Measurements from ENCODE around the gene IGFL1. TPM values are rescaled to one million over a fixed set of nuclear protein-coding genes. Genes with fewer than 3 reads are reported as not detected.
"Not testable (repeated sequence)": the region's sequence is repeated elsewhere in the genome, so short reads cannot be mapped to it uniquely, and the experiment has no call there.

IGFL1 gene
- not detected in 2 replicates for total RNA-seq (2014; rRNA removed; shearing (Covaris generic))

DNA sequence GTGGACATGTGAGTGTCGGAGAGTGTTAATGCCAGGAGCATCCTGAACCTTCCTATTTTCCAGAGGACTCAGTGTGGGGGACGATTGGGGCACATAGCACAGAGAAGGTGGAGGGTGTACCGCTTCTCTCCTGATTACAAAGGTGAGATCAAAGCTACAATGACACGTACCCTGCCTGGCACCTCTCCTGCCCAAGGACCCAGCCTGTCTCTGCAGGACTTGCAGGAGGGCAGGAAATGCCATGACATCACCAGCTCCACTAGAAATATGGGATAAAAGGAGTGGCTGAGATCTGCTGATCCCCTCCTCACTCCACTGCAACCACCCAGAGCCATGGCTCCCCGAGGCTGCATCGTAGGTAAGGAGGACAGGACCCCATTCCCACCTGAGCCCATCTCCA, at the start of gene IGFL1:
Gene IGFL1 (plus strand): TSS at position 301 of the 400 bp plus-strand sequence. CDS start 33 bp downstream, at position 334.
- DNase-seq (ENCODE audit: low spot score) = no peak

GRCh38 chr19:46180701-46181387, 48.7 kb upstream of the IGFL1 start:
- DNase-seq (ENCODE audit: low spot score) = no peak

GRCh38 chr19:46181388-46181779, 48.2 kb upstream of the IGFL1 start:
- DNase-seq (ENCODE audit: low spot score) = peak; percentile 61

DNA sequence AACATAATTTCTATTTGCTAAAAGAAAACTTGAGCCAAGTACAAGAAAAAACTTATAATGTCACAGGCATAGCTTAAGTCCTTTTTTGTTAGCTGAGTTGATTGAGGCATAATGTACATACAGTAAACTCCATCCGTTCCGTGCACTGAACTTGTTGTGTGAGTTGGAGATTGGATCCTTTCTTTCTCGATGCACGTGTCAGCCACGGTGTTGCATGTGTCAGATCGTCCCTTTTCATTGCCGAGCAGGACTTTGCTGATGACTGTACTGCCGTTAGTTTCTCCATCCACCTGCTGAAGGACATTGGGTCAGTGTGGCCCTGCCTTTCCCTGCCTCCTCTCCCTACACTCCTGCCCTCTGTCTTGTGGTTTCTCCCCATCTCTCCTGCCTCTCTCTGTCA, 47.1 kb upstream of the IGFL1 start:
- no peak for DNase-seq (ENCODE audit: low spot score)

DNA sequence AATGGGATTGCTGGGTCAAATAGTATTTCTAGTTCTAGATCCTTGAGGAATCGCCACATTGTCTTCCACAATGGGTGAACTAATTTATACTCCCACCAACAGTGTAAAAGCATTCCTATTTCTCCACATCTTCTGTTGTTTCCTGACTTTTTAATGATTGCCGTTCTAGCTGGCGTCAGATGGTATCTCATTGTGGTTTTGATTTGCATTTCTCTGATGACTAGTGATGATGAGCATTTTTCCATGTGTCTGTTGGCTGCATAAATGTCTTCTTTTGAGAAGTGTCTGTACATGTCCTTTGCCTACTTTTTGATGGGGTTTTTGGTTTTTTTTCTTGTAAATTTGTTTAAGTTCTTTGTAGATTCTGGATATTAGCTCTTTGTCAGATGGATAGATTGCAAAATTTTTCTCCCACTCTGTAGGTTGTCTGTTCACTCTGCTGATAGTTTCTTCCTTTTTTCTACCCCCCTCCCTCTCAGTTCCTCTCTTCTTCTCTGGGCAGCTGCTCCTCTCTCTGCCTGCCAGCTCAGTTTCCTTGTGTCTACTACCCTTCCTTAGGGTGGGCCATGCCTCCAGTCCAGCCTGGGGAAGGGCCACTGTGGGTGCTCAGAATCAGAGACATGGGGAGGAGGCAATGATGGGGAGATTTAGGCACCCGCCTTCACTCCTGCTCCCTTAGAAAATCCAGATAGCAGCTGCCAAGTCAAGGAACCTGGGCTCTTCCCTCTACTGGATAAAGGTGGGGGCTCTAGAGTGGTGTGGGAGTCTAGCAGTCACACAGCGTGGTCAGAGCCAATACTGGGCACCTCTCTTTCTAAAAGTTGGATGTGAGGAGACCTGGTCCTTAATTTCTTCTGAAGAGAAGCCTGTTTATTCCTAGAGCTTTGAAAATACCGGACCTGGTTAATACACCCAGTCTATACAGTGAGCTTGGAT, 44.5 kb upstream of the IGFL1 start:
- not testable (repeated sequence) for DNase-seq (ENCODE audit: low spot score)

GRCh38 chr19:46186101-46186716, 43.3 kb upstream of the IGFL1 start:
- DNase-seq (ENCODE audit: low spot score) = no peak

- DNase-seq (ENCODE audit: low spot score) = no peak
Measured at GRCh38 chr19:46186717-46187101, 42.8 kb upstream of the IGFL1 start.

- DNase-seq (ENCODE audit: low spot score) = no peak
Measured at GRCh38 chr19:46189971-46190888, 39.3 kb upstream of the IGFL1 start.

DNA sequence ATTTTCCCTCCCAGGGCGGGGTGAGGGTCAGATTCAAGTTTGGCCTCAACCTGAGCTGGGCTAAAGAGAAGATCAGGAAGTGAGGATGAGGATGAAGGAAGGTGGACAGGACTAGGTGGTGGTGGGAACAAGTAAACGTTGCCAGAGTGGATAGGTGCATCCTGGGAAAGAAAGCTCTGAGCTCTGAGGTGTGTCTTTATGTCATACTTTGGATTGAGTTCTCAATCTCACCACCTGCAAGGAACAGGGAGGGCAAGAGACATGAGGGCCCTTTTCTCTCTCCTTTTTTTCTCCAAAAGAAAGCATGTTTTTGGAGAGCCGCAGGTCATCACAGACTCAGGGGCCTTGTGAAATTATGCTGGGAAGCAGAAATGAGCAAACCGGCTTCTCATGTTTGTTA, 38.2 kb upstream of the IGFL1 start:
- no peak for DNase-seq (ENCODE audit: low spot score)

- DNase-seq (ENCODE audit: low spot score) = no peak
Measured at GRCh38 chr19:46191972-46192371, 37.6 kb upstream of the IGFL1 start.

DNA sequence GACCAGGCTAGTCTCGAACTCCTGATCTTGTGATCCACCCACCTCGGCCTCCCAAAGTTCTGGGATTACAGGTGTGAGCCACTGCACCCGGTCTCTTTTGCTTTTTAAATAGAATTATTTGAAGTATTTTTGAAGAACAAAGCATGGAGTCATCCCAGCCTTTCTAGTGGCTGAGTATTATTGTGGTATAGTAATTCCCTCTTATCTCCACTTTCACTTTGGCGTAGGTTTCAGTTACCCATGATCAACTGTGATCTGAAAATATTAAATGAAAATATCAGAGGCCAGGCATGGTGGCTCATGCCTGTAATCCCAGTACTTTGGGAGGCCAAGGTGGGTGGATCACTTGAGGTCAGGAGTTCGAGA, 36.9 kb upstream of the IGFL1 start:
- DNase-seq (ENCODE audit: low spot score) = not testable (repeated sequence)

- DNase-seq (ENCODE audit: low spot score) = peak; percentile 79
Measured at GRCh38 chr19:46192992-46193650, 36.4 kb upstream of the IGFL1 start.

DNA sequence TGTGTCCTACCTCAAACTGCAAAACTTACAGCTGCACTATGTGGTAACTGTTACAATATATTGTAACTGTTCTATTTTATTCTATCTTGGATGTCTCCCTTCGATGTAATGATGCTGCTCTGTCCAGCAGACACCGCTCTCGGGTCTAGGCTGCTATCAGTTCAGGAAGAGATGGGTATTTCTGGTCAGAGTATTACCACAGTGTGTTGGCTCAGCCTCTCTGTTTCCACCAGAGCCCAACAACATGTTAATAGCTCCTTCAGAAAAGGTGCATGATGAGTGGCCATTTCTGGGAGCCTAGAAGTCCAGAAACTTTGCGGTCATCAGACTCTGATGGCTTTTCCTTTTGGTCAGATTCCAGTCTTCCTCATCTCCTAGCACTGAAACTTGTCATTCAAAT, 35.9 kb upstream of the IGFL1 start:
- DNase-seq (ENCODE audit: low spot score) = no peak

- DNase-seq (ENCODE audit: low spot score) = no peak
Measured at GRCh38 chr19:46195104-46195503, 34.4 kb upstream of the IGFL1 start.

GRCh38 chr19:46195919-46196318, 33.6 kb upstream of the IGFL1 start:
- not testable (repeated sequence) for DNase-seq (ENCODE audit: low spot score)

DNA sequence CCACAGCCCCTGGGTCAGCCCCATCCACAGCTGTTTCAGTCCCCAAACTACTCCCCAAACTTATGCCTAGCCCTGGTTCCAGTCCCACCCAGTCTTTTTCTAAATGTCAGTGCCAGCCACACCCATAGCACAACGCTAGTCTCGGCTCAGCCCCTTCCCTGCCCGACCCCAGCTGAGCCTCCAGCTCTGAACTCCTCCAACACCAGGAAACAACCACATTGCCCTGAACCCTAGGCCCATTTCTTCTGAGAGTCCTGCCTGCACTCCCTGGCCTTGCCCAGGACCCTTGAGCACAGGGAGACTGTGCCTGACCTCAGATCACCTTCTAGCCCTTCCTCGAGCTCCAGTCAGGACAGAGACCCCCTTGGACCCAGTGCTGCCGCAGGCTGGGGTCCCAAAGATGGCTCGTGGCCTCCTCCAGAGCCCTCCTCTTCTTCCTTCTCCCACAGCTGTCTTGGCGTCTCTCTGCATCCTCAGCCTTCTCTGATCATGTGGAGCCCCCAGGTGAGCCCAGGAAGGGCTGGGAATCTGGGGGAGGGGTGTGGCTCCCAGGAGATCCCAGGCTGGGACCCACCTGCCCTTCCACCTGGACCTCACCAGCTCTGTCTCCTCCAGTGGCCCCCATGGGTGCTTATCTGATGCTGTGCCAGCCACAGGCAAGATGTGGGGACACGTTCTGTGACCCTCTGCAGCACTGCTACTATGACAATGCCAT, 33.0 kb upstream of the IGFL1 start:
- DNase-seq (ENCODE audit: low spot score) = no peak

DNA sequence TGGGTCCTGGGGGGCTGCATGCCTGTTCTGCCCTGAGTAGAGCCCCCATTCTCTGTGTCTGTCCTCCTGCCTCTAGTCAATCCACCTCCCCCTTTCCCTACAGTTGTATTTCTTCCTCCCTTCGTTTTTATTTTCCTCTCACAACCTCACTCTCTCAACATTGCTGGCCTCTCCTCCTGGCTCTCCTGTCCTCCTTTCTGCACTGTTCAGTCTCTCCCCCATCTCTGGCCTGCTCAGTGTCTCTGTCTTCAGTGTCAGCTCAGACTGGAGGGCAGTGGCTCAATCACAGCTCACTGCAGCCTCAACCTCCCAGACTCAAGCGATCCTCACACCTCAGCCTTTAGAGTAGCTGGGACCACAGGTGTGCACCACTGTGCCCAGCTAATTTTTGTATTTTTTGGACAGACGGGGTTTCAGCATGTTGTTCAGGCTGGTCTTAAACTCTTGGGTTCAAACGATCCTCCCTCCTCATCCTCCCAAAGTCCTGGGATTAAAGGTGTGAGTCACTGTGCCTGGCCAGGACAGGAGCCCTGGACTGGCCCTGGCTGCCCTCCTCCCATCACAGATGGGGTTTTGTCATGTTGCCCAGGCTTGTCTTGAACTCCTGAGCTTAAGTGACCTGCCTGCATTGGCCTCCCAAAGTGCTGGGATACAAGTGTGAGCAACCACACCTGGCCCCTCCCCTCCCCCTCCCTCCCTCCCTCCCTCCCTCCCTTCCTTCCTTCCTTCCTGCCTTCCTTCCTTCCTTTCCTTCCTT, 32.0 kb upstream of the IGFL1 start:
- no peak for DNase-seq (ENCODE audit: low spot score)

- DNase-seq (ENCODE audit: low spot score) = peak; percentile 53
Measured at GRCh38 chr19:46198756-46199155, 30.8 kb upstream of the IGFL1 start.

All from H4 (cell line).